ENCODE data around the gene CHTF18. TPM values are rescaled to one million over a fixed set of nuclear protein-coding genes. Genes with fewer than 3 reads are reported as not detected.

Gene CHTF18
- total RNA-seq, 1 experiment from 2014 or later, result 120 TPM

- no CpG with 5 or more reads among the region's 39 CpGs for WGBS (ENCODE audit: extremely low coverage, insufficient read length, low lambda C conversion rate)
- no peaks in the 10 kb centered on the region for H4K20me1 ChIP-seq (ENCODE audit: control insufficient read depth, insufficient read depth, insufficient read length)
These were observed 37.0 kb upstream of the CHTF18 start for GRCh38 chr16:751152-752006.

More at GRCh38 chr16:751152-752006, 37.0 kb upstream of the CHTF18 start:
- H3K56ac ChIP-seq (ENCODE audit: insufficient read length, low read depth, low read length), result no peak overlapping the region
- no peaks in the 10 kb centered on the region for H3K27me3 ChIP-seq (ENCODE audit: insufficient read depth, low read length)
- no peaks in the 10 kb centered on the region for H3K79me1 ChIP-seq (ENCODE audit: insufficient read depth, low read depth, low read length, poor library complexity, severe bottlenecking)
- H2BK15ac ChIP-seq (ENCODE audit: low read depth, low read length), result no peak overlapping the region
- no peak overlapping the region for H3K18ac ChIP-seq (ENCODE audit: insufficient read length, low read depth, low read length)
- H4K8ac ChIP-seq (replicated peaks; ENCODE audit: insufficient read length, low read depth, low read length), result no peak overlapping the region
- H3K79me2 ChIP-seq (ENCODE audit: insufficient read depth, low read length), result no peaks in the 10 kb centered on the region
- DNase-seq, result no peak
- no peak overlapping the region for H3K14ac ChIP-seq (ENCODE audit: insufficient read depth, low read length)
- H3T11ph ChIP-seq (ENCODE audit: low read length), result no peak overlapping the region
- peak overlapping the region in 1 of 2 experiments; percentile 69; a peak in 3 of 5 replicates for H3K4me3 Mint-ChIP-seq
- no peak overlapping the region for H2BK20ac ChIP-seq (ENCODE audit: low read depth, low read length, poor library complexity, severe bottlenecking)
- no peak overlapping the region for H2BK5ac ChIP-seq (ENCODE audit: insufficient read length, low read length)
- H3K9ac ChIP-seq (ENCODE audit: extremely low read depth, insufficient read length, low read length), result no peak overlapping the region
- no peaks in the 10 kb centered on the region for H3K4me1 ChIP-seq (ENCODE audit: insufficient read depth, low read length)
- H4K91ac ChIP-seq (ENCODE audit: insufficient read length, low read depth, low read length), result no peak overlapping the region
- no peak overlapping the region for H3K4me2 ChIP-seq (ENCODE audit: insufficient read depth, insufficient read length, low read length)
- no peak for TF ChIP-seq CTCF (conservative IDR thresholded peaks at IDR 0.05)
- H3K9me3 ChIP-seq (ENCODE audit: control insufficient read depth, low read depth, low read length), result no peaks in the 10 kb centered on the region
- no peak overlapping the region for H3K27ac ChIP-seq (ENCODE audit: insufficient read length, low read depth, low read length)
- no peak overlapping the region for H2AK5ac ChIP-seq (ENCODE audit: insufficient read length, low read length)
- no peaks in the 10 kb centered on the region for H3K36me3 Mint-ChIP-seq (ENCODE audit: insufficient read depth in 1 of 3, low read depth in 3 of 3)
- no peak overlapping the region for H2BK120ac ChIP-seq (ENCODE audit: low read depth, low read length, poor library complexity, severe bottlenecking)
- no peak overlapping the region for H2BK12ac ChIP-seq (ENCODE audit: insufficient read length, low read depth, low read length)
- H3K27ac Mint-ChIP-seq, result peak overlapping the region in 2 of 3 experiments; percentile 45 to 48; a peak in 3 of 7 replicates
- no peaks in the 10 kb centered on the region; a peak in 1 of 5 replicates for H3K9me3 Mint-ChIP-seq
- H3K23me2 ChIP-seq (ENCODE audit: insufficient read length, low read depth, low read length, poor library complexity, severe bottlenecking), result no peaks in the 10 kb centered on the region
- H3K4ac ChIP-seq (ENCODE audit: low read depth, low read length), result no peak overlapping the region
- H3K4me1 Mint-ChIP-seq, result peaks cover 20 to 29% of the 10 kb centered on the region in 2 experiments
- H4K5ac ChIP-seq (ENCODE audit: insufficient read length, low read depth, low read length), result no peak overlapping the region
- no peak overlapping the region for H2AFZ ChIP-seq (ENCODE audit: low read length)
- H3K27me3 Mint-ChIP-seq (ENCODE audit: low read depth), result peaks cover 23% of the 10 kb centered on the region
- H3K23ac ChIP-seq (ENCODE audit: insufficient read length, low read depth, low read length), result no peak overlapping the region
